ENCODE measurements around the gene KCTD4.
"Not testable (repeated sequence)": the region's sequence is repeated elsewhere in the genome, so short reads cannot be mapped to it uniquely, and the experiment has no call there.

Gene KCTD4

GRCh38 chr13:45200701-45201232 is at the start of gene KCTD4:
Gene KCTD4 (minus strand): TSS chr13:45201045. CDS start chr13:45194567, 6,478 bp downstream.
- no peak for DNase-seq (ENCODE audit: low read depth in 3 of 3)

GRCh38 chr13:45249662-45250061 is 48.8 kb upstream of the KCTD4 start:
- DNase-seq (ENCODE audit: low read depth in 3 of 3): no peak

- DNase-seq (ENCODE audit: low read depth in 3 of 3): not testable (repeated sequence)
Measured at GRCh38 chr13:45244736-45245135, 43.9 kb upstream of the KCTD4 start.

GRCh38 chr13:45243077-45243476 is 42.2 kb upstream of the KCTD4 start:
- DNase-seq (ENCODE audit: low read depth in 3 of 3): no peak

- no peak for DNase-seq (ENCODE audit: low read depth in 3 of 3)
Measured at GRCh38 chr13:45242524-45242923, 41.7 kb upstream of the KCTD4 start.

GRCh38 chr13:45242070-45242469 is 41.2 kb upstream of the KCTD4 start:
- DNase-seq (ENCODE audit: low read depth in 3 of 3): no peak

DNA sequence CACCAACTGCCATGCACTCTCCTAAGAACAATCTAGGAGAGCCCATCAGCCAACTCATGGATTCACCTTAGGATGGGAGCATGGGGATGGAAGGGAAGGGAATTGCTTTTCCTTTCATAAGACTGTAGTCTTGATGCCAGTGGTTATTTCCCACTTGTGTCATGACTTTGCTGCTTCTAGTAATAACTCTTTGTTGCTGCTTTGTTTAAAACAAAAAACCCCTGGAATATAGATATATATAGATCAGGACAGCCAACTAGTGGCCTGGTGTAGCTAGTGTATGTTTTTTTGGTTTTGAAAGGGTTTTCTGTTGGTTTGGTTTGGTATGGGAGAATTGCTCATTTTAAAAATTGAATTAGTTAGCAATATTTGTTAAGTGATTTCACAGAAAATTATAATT is 39.3 kb upstream of the KCTD4 start:
- no peak for DNase-seq (ENCODE audit: low read depth in 3 of 3)

- no peak for DNase-seq (ENCODE audit: low read depth in 3 of 3)
Measured at GRCh38 chr13:45238945-45239795, 38.3 kb upstream of the KCTD4 start.

GRCh38 chr13:45232591-45232990 is 31.7 kb upstream of the KCTD4 start:
- DNase-seq (ENCODE audit: low read depth in 3 of 3): no peak

DNA sequence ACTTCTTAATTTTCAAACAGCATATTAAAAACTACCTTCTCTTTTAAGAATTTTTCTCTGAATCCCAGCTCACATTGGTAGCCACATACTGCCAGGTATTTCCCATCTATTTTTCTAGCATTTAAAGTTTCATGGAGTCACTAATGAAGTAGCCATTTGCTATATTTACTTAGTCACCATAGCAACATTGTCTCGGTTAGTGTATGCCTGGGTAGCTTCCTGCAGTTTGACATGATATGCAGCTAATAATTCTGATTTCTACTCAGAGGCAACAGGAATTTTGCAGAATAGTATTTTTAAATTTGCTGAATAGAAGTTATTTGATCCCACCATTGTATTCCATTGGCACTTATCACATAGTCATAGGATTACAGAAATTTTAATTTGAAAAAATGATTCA is 30.9 kb upstream of the KCTD4 start:
- DNase-seq (ENCODE audit: low read depth in 3 of 3): no peak

- no peak for DNase-seq (ENCODE audit: low read depth in 3 of 3)
Measured at GRCh38 chr13:45231305-45231704, 30.5 kb upstream of the KCTD4 start.

- DNase-seq (ENCODE audit: low read depth in 3 of 3): no peak
Measured at GRCh38 chr13:45229172-45229571, 28.3 kb upstream of the KCTD4 start.

GRCh38 chr13:45228002-45228401 is 27.2 kb upstream of the KCTD4 start:
- DNase-seq (ENCODE audit: low read depth in 3 of 3): no peak

DNA sequence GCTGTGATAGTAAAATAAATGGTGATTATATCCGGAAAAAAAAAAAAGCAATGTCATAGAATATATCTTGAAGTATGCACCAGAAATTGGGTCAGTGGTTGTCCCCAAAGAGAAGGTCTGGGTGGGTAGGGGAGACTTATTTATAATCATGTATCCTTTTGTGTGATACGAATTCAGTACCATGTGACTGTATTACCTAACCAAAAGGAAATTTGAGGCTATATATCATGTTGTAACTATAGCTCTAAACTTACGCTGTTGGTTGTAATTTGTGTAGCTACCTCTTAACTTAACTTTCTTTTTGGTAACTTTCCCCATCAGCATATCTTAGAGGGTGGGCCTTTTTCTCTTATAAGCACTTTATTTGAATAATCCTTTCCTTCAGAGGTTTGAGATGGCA is 25.2 kb upstream of the KCTD4 start:
- DNase-seq (ENCODE audit: low read depth in 3 of 3): no peak

DNA sequence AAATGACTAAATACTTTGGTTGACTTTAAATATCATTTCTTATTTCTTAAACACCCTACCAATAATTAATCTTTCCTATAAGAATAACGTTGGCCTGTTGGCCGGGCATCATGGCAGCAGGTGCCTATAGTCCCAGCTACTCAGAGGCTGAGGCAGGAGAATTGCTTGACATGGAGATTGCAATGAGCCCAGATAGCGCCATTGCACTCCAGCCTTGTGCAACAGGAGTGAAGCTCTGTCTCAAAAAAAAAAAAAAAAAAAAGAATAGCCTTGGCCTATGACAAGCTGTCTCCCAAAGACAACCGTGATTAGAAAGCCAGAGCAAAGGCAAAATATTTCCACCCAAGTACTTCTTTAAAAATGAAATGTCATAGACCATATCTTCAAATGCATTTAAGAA is 24.5 kb upstream of the KCTD4 start:
- no peak for DNase-seq (ENCODE audit: low read depth in 3 of 3)

DNA sequence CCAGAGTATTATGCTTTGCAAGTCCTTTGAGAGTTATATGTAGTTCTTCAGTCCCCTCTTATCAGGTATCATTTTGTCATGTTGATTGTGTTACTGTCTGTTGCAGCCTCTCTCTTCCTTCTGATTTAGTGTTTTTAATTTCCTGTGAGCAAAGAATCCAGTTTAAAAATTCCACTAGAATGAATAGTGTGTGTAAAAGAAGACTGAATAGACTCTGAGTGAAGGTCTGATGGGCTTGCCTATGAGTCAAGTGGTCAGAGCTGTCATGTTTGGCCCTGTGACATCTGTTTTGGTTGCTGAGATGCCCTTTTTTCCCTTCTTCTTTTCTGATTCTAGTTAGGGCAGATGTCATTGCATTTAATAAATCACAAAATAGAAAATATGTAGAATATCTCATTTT is 23.3 kb upstream of the KCTD4 start:
- no peak for DNase-seq (ENCODE audit: low read depth in 3 of 3)

GRCh38 chr13:45222919-45223318 is 22.1 kb upstream of the KCTD4 start:
- no peak for DNase-seq (ENCODE audit: low read depth in 3 of 3)

DNA sequence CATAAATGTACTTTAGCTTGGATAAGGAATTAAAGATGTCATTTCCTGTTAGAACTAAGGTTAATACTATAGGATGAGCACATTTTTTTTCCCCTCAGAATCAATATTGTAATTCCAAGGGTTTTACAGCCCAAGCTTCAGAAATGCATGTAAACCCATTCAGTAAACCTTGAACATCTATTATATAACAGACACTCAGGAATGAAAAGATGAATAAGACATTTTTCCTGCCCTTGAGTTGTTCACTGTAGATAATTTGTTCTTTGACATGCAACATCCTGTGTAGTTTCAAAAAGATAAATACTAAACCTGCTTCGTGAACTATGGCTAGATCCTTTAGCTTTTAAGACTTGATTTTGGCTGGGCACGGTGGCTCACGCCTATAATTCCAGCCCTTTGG is 21.7 kb upstream of the KCTD4 start:
- no peak for DNase-seq (ENCODE audit: low read depth in 3 of 3)

DNA sequence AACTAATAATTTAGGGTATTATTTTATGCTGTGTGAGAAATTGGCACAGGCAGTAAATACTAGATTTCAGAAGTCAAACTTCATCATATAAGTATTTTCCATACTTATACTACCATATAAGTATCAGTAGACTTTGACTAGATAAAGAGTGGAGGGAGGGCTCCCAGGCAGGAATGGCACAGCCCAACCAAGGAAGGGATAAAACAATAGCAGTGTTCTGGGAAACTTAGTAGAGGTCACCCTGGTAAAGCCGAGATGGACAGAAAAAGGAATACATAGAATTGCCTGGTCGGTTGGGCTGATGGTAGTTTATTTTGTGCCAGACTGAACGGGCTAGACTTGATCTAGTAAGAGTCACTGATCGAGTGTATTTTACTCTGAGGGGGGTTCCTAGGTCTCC is 19.6 kb upstream of the KCTD4 start:
- DNase-seq (ENCODE audit: low read depth in 3 of 3): no peak

DNA sequence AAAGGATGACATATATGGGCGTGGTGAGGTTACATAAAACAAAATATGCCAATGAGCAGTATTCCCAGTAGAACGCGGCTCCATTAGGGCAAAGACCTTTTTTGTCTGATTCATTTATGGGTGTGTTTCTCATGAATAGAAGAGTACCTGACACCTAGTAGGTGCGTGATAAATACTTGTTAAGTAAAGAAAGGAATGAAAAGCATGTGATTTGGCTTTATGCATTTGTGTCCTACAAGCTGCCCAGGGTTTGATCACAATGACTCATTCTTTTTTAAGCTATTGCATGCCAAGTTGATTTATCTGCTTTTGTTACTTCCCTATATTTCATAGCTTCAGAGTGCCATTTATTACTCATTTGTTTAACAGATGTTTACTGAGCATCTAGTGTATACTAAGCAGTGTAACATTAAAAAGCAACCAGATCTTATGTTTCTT is 19.1 kb upstream of the KCTD4 start:
- DNase-seq (ENCODE audit: low read depth in 3 of 3): no peak

GRCh38 chr13:45219123-45219891 is 18.5 kb upstream of the KCTD4 start:
- DNase-seq (ENCODE audit: low read depth in 3 of 3): no peak

DNA sequence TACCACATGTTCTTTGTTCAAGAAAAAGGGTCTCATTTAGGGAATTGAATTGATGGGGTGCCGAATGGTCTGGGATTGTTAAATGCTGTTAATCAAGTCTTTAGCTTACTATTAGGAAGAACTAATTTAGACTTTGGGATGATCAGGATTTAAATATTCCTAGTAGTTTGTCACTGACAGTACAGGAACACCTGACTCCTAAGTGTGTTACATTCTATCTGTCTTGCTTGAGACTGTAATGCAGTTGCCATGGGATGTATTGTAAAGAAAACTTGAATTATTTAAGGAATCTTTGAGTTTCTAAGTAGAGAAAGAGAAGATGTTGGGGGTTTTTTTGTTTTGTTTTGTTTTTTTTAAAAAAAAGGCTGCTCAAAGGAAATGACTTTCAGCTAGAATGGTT is 17.8 kb upstream of the KCTD4 start:
- DNase-seq (ENCODE audit: low read depth in 3 of 3): no peak

DNA sequence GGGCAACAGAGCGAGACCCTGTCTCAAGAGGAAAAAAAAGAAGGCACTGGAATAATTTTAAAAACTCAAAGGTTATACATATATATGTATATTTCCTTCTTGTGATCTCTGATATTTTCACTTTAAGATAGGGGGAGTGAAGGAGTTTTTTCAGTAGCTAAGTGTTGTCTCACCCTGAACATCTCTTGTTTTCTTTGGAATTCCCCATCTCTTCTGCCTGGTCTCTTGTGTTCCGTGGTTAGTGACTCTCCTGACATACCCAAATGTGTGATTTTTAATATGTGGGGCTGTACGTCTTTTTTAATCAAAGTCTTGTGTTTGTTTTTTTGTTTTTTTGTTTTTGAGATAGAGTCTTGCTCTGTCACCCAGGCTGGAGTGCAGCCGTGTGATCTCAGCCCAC is 15.3 kb upstream of the KCTD4 start:
- no peak for DNase-seq (ENCODE audit: low read depth in 3 of 3)

Measured in stimulated activated CD4-positive, alpha-beta T cell treated with anti-CD3 and anti-CD28 coated beads, TNF-alpha, amount 100 ng/mL, for 48 hours (primary cell).